ENCODE data around the gene PAQR5.
"Not testable (repeated sequence)": the region's sequence is repeated elsewhere in the genome, so short reads cannot be mapped to it uniquely, and the experiment has no call there.

GRCh38 chr15:69301101-69301500 lies 2.4 kb downstream of the PAQR5 start:
- not testable (repeated sequence) for TF ChIP-seq FOXJ3 (CRISPR knock-in tag; IDR thresholded peaks at IDR 0.05; ENCODE audit: borderline replicate concordance); CREM (CRISPR knock-in tag; IDR thresholded peaks at IDR 0.05); ZNF317 (CRISPR knock-in tag; IDR thresholded peaks at IDR 0.05; ENCODE audit: borderline replicate concordance, low read depth); ZMAT4 (CRISPR knock-in tag; IDR thresholded peaks at IDR 0.05); RELA (CRISPR knock-in tag; IDR thresholded peaks at IDR 0.05; ENCODE audit: borderline replicate concordance); IRF1 (CRISPR knock-in tag; IDR thresholded peaks at IDR 0.05); ARID4B (CRISPR knock-in tag; IDR thresholded peaks at IDR 0.05; ENCODE audit: borderline replicate concordance); ZBTB21 (CRISPR knock-in tag; IDR thresholded peaks at IDR 0.05; ENCODE audit: borderline replicate concordance); ATF3 (CRISPR knock-in tag; conservative IDR thresholded peaks at IDR 0.05); CREB1 (CRISPR knock-in tag; IDR thresholded peaks at IDR 0.05)
- TF ChIP-seq, protein P1, sequence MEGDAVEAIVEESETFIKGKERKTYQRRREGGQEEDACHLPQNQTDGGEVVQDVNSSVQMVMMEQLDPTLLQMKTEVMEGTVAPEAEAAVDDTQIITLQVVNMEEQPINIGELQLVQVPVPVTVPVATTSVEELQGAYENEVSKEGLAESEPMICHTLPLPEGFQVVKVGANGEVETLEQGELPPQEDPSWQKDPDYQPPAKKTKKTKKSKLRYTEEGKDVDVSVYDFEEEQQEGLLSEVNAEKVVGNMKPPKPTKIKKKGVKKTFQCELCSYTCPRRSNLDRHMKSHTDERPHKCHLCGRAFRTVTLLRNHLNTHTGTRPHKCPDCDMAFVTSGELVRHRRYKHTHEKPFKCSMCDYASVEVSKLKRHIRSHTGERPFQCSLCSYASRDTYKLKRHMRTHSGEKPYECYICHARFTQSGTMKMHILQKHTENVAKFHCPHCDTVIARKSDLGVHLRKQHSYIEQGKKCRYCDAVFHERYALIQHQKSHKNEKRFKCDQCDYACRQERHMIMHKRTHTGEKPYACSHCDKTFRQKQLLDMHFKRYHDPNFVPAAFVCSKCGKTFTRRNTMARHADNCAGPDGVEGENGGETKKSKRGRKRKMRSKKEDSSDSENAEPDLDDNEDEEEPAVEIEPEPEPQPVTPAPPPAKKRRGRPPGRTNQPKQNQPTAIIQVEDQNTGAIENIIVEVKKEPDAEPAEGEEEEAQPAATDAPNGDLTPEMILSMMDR (IDR thresholded peaks at IDR 0.05), result not testable (repeated sequence)
- TF ChIP-seq, protein P2, sequence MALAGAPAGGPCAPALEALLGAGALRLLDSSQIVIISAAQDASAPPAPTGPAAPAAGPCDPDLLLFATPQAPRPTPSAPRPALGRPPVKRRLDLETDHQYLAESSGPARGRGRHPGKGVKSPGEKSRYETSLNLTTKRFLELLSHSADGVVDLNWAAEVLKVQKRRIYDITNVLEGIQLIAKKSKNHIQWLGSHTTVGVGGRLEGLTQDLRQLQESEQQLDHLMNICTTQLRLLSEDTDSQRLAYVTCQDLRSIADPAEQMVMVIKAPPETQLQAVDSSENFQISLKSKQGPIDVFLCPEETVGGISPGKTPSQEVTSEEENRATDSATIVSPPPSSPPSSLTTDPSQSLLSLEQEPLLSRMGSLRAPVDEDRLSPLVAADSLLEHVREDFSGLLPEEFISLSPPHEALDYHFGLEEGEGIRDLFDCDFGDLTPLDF (CRISPR knock-in tag; IDR thresholded peaks at IDR 0.05), result not testable (repeated sequence)
- TF ChIP-seq, protein P3, sequence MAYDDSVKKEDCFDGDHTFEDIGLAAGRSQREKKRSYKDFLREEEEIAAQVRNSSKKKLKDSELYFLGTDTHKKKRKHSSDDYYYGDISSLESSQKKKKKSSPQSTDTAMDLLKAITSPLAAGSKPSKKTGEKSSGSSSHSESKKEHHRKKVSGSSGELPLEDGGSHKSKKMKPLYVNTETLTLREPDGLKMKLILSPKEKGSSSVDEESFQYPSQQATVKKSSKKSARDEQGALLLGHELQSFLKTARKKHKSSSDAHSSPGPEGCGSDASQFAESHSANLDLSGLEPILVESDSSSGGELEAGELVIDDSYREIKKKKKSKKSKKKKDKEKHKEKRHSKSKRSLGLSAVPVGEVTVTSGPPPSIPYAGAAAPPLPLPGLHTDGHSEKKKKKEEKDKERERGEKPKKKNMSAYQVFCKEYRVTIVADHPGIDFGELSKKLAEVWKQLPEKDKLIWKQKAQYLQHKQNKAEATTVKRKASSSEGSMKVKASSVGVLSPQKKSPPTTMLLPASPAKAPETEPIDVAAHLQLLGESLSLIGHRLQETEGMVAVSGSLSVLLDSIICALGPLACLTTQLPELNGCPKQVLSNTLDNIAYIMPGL (CRISPR knock-in tag; IDR thresholded peaks at IDR 0.05), result not testable (repeated sequence)

All from WTC11 (cell line).